ENCODE data around the gene MFSD2A.
"Not testable (repeated sequence)": the region's sequence is repeated elsewhere in the genome, so short reads cannot be mapped to it uniquely, and the experiment has no call there.

The MFSD2A gene

DNA sequence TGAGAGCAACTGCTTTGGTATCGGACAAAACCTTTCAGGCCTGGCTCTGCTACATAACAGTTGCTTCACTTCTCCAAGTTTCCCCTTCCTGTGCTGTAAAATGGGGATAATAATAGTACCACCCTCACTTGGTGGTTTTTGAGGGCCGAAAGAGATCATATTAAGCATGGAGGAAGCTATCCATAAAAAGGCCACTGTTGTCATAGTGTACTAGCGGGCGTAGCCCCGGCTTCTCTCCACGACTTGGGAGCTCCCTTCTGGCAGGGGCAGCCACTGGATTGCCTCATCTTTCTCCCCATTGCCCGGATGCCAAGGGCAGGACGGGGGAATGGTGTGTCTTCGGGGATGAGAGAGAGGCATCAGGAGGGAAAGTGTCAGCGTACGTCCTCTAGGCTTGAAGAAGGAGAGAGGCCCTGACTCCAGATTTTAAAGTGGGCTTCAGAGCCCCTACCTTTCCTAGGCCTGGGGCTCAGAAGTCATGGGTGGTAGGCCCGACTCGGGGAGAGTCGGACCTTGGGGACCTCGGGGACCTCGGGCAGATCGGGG lies 548 bp upstream of the MFSD2A start:
- Histone ChIP-seq H3K9me3 (ENCODE audit: control insufficient read depth, low read length) (no peaks in the 10 kb centered on the region), H3K36me3 (ENCODE audit: control insufficient read depth, insufficient read depth, low read length) (no peaks in the 10 kb centered on the region), H3K4me3 (ENCODE audit: insufficient read depth, low read depth, low read length) (no peak overlapping the region), H3K4me1 (ENCODE audit: control insufficient read depth, insufficient read depth, low read length) (peaks cover 9% of the 10 kb centered on the region), H3K27me3 (ENCODE audit: control insufficient read depth, insufficient read depth, low read length, poor library complexity, severe bottlenecking) (peaks cover 47% of the 10 kb centered on the region), H3K27ac (ENCODE audit: insufficient read depth, low read depth, low read length, poor library complexity, severe bottlenecking) (no peak overlapping the region)
- WGBS, 2 experiments, result 67 to 68% methylated on average over 17 of the region's 17 CpGs

DNA sequence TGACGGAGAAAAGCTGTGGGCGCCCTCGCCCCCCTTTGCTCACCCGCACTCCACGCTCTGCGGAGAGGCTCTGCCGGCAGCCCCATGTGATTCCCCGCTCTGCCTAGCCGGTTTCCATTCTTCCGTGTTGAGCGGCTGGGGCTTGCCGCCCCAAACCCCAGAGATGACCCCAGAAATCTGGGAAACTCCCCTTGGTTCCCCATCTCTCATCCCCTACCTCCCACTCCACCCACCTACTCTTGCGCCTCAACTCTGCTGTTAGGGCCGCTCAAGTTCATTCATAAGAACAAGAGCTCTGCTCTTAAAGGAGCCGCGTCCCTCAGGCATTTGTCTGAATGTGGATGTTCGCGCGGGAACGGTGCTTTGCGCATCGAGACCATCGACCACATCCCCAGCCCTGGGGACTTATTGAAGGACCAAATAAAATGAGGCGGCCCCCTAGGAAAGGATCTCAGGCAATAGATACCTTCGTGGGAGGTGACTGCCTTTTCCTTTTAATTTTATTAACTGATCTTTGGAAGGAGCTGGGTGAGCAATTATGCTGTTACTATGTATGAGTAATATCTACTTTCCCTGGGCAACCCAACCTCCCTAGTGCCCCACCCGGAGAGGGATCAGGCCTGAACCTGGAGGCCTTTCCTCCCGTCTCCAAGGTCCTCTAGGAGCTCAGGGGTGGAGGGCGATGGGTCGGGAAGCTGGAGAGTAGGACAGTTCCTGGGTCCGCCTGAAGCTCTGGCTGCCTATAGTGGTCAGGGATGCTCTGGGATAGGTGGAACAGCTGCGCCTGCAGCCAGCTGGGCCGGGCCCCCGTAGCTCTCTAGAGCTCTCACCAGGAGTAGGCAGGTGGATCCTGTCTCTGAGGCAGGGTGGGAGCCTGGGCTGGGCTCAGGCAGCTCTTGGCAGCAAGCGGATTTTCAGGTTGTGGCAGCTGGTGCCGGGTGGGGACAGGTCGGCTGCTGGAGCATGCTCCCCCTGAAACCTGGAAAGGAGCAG lies 898 bp downstream of the MFSD2A start:
- WGBS, 2 experiments, result 19 to 20% methylated on average over 36 of the region's 36 CpGs
- Histone ChIP-seq H3K36me3 (ENCODE audit: control insufficient read depth, insufficient read depth, low read length) (no peaks in the 10 kb centered on the region), H3K9me3 (ENCODE audit: control insufficient read depth, low read length) (no peaks in the 10 kb centered on the region), H3K27ac (ENCODE audit: insufficient read depth, low read depth, low read length, poor library complexity, severe bottlenecking) (no peak overlapping the region), H3K4me1 (ENCODE audit: control insufficient read depth, insufficient read depth, low read length) (peaks cover 9% of the 10 kb centered on the region), H3K4me3 (ENCODE audit: insufficient read depth, low read depth, low read length) (peak overlapping the region; percentile 34), H3K27me3 (ENCODE audit: control insufficient read depth, insufficient read depth, low read length, poor library complexity, severe bottlenecking) (peaks cover 47% of the 10 kb centered on the region)

DNA sequence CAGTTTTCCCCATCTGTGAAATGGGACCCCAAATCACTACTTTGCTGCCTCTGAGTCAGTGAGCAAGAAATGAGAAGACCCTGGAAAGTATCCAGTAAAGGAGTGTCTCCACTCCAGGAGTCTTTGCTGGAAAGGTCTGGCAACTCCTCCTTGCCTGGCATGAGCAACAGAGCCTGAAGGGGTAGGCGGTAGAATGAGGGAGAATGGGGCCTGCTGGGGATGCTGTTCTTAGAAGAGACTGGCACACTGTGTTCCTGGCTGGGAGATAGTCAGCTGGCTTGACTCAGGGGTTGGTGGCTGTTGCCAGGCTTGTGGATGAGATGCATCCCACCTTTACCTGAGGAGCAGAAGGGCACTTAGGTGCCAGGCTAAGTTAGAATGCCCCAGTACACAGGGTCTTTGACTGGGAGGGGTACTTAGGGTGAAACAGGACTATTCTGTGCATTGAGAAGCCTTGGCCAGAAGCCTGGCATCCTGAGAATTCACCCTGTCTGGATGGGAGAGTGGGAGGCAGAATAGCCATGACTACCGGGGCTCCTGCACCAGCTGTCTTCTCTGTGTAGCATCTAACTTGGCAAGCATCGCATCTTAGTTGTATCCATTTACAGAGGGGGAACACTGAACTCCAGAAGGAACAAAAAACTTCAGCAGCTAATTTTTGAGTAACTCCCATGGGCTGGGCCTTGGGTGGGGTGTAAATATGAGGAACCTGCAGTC lies 2.5 kb downstream of the MFSD2A start:
- Histone ChIP-seq H3K4me1 (ENCODE audit: control insufficient read depth, insufficient read depth, low read length) (peaks cover 9% of the 10 kb centered on the region), H3K27me3 (ENCODE audit: control insufficient read depth, insufficient read depth, low read length, poor library complexity, severe bottlenecking) (peaks cover 46% of the 10 kb centered on the region), H3K27ac (ENCODE audit: insufficient read depth, low read depth, low read length, poor library complexity, severe bottlenecking) (no peak overlapping the region), H3K4me3 (ENCODE audit: insufficient read depth, low read depth, low read length) (no peak overlapping the region), H3K9me3 (ENCODE audit: control insufficient read depth, low read length) (no peaks in the 10 kb centered on the region), H3K36me3 (ENCODE audit: control insufficient read depth, insufficient read depth, low read length) (no peaks in the 10 kb centered on the region)
- 93 to 94% methylated on average over 3 of the region's 3 CpGs for WGBS, 2 experiments

DNA sequence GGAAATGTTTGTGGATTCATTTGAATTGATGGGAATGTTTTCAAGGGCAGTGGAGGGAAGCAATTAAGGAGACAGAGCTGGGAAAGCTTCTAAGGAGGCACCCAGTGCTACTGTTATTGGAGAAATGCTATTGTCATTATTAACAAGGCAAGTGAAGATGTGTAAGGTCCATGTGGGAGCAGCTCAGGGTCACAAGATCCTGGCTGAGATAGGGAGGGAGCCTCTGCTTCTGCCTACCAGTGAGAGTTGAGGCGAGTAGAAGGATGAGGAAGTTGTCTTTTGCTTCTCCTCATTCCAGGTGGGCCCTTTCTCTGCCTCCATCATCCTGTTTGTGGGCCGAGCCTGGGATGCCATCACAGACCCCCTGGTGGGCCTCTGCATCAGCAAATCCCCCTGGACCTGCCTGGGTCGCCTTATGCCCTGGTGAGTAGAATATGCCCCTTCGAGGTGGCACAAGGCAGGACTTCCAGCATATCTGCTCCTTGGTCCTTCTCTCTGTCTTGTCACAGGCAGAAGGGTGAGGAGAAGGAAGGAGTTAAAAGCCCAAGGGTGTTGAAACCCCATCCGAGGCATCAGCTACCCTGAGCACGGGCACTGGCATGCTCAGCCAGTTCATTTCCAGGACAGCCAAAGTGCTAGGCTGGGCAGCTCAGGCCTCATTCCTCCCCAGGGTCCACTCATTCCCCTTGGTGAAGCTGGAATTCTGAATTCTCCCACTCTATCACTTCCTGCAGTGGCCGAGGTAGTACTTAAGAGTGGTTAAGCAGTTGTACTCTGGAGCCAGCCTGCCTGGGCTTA lies 3.7 kb downstream of the MFSD2A start:
- 82 to 86% methylated on average over 7 of the region's 7 CpGs for WGBS, 2 experiments
- Histone ChIP-seq H3K27me3 (ENCODE audit: control insufficient read depth, insufficient read depth, low read length, poor library complexity, severe bottlenecking) (peaks cover 38% of the 10 kb centered on the region), H3K4me3 (ENCODE audit: insufficient read depth, low read depth, low read length) (no peak overlapping the region), H3K9me3 (ENCODE audit: control insufficient read depth, low read length) (no peaks in the 10 kb centered on the region), H3K27ac (ENCODE audit: insufficient read depth, low read depth, low read length, poor library complexity, severe bottlenecking) (no peak overlapping the region), H3K36me3 (ENCODE audit: control insufficient read depth, insufficient read depth, low read length) (no peaks in the 10 kb centered on the region), H3K4me1 (ENCODE audit: control insufficient read depth, insufficient read depth, low read length) (peaks cover 9% of the 10 kb centered on the region)

DNA sequence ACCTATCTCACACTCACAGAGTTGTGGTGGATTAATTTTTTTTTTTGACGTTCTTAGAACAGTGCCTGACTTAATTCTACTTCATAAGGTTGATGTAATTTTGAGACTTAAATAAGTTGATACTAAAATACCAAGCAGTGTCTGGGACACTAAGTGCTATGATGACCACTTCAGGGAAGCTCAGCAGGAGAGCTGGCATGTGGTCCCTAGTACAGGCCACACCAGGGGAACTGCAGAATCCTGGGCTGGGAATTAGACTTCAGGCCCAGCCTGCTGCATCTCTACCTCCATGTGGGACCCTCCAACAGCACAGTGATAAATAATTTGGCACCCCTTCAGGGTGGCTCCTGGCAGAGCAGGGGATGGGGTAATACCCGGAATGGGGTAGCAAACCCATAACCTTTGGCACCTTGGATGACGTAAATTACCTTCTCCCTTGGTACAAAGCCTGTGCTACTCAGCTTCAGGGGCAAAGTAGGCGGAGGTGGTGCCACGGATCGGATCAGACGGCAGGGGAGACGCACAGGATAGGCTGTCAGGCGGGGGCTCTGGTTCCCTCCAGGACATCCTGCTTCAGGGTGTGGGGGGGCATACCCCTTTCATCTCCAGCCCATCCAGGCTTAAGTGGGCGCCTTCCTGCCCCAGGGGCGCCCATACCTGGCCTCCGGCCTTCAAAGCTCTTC lies 4.8 kb downstream of the MFSD2A start:
- Histone ChIP-seq H3K4me3 (ENCODE audit: insufficient read depth, low read depth, low read length) (no peak overlapping the region), H3K36me3 (ENCODE audit: control insufficient read depth, insufficient read depth, low read length) (no peaks in the 10 kb centered on the region), H3K4me1 (ENCODE audit: control insufficient read depth, insufficient read depth, low read length) (peaks cover 9% of the 10 kb centered on the region), H3K9me3 (ENCODE audit: control insufficient read depth, low read length) (no peaks in the 10 kb centered on the region), H3K27me3 (ENCODE audit: control insufficient read depth, insufficient read depth, low read length, poor library complexity, severe bottlenecking) (peaks cover 26% of the 10 kb centered on the region), H3K27ac (ENCODE audit: insufficient read depth, low read depth, low read length, poor library complexity, severe bottlenecking) (no peak overlapping the region)
- 94 to 97% methylated on average over 12 of the region's 12 CpGs for WGBS, 2 experiments

- Histone ChIP-seq H3K9me3 (ENCODE audit: control insufficient read depth, low read length) (no peaks in the 10 kb centered on the region), H3K36me3 (ENCODE audit: control insufficient read depth, insufficient read depth, low read length) (no peaks in the 10 kb centered on the region), H3K27ac (ENCODE audit: insufficient read depth, low read depth, low read length, poor library complexity, severe bottlenecking) (no peak overlapping the region), H3K4me1 (ENCODE audit: control insufficient read depth, insufficient read depth, low read length) (peaks cover 4% of the 10 kb centered on the region), H3K27me3 (ENCODE audit: control insufficient read depth, insufficient read depth, low read length, poor library complexity, severe bottlenecking) (peaks cover 19% of the 10 kb centered on the region), H3K4me3 (ENCODE audit: insufficient read depth, low read depth, low read length) (no peak overlapping the region)
- WGBS, 2 experiments, result 91 to 95% methylated on average over 13 of the region's 13 CpGs
Measured at GRCh38 chr1:39960431-39960958, 5.5 kb downstream of the MFSD2A start.

- no peaks in the 10 kb centered on the region for H3K4me1 ChIP-seq (ENCODE audit: control insufficient read depth, insufficient read depth, low read length)
- no peaks in the 10 kb centered on the region for H3K27me3 ChIP-seq (ENCODE audit: control insufficient read depth, insufficient read depth, low read length, poor library complexity, severe bottlenecking)
- H3K9me3 ChIP-seq (ENCODE audit: control insufficient read depth, low read length), result no peaks in the 10 kb centered on the region
- H3K36me3 ChIP-seq (ENCODE audit: control insufficient read depth, insufficient read depth, low read length), result no peaks in the 10 kb centered on the region
- H3K4me3 ChIP-seq (ENCODE audit: insufficient read depth, low read depth, low read length), result no peak overlapping the region
- H3K27ac ChIP-seq (ENCODE audit: insufficient read depth, low read depth, low read length, poor library complexity, severe bottlenecking), result no peak overlapping the region
- WGBS, 2 experiments, result 97% methylated on average over 17 of the region's 17 CpGs
Measured at GRCh38 chr1:39962450-39962825, 7.5 kb downstream of the MFSD2A start.

DNA sequence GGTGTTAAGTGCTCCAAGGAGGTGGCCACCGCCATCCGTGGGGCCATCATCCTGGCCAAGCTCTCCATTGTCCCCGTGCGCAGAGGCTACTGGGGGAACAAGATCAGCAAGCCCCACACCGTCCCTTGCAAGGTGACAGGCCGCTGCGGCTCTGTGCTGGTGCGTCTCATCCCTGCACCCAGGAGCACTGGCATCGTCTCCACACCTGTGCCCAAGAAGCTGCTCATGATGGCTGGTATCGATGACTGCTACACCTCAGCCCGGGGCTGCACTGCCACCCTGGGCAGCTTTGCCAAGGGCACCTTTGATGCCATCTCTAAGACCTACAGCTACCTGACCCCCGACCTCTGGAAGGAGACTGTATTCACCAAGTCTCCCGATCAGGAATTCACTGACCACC lies 8.0 kb downstream of the MFSD2A start:
- not testable (repeated sequence) for H3K4me1 ChIP-seq (ENCODE audit: control insufficient read depth, insufficient read depth, low read length); H3K9me3 ChIP-seq (ENCODE audit: control insufficient read depth, low read length); H3K27ac ChIP-seq (ENCODE audit: insufficient read depth, low read depth, low read length, poor library complexity, severe bottlenecking); H3K4me3 ChIP-seq (ENCODE audit: insufficient read depth, low read depth, low read length); H3K36me3 ChIP-seq (ENCODE audit: control insufficient read depth, insufficient read depth, low read length); H3K27me3 ChIP-seq (ENCODE audit: control insufficient read depth, insufficient read depth, low read length, poor library complexity, severe bottlenecking)
- WGBS, 2 experiments, result 89 to 96% methylated on average over 11 to 13 of the region's 13 CpGs

DNA sequence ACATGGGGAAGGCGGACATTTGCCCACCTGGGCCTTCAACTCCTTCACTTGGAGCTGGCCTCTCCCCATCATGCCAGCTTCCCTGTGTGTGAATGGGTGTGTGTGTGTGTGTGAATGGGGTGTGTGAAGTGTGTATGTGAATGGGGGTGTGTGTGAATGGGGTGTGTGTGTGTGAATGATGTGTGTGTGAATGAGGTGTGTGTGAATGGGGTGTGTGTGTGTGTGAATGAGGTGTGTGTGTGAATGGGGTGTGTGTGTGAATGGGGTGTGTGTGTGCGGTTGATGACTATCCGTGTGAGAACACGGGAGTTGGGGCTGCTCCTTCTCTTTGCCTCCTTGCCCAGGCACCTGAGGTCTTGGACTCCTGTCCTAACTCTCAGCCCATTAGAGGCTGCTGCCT lies 9.6 kb downstream of the MFSD2A start:
- Histone ChIP-seq H3K27ac (ENCODE audit: insufficient read depth, low read depth, low read length, poor library complexity, severe bottlenecking) (no peak overlapping the region), H3K27me3 (ENCODE audit: control insufficient read depth, insufficient read depth, low read length, poor library complexity, severe bottlenecking) (no peaks in the 10 kb centered on the region), H3K9me3 (ENCODE audit: control insufficient read depth, low read length) (no peaks in the 10 kb centered on the region), H3K4me1 (ENCODE audit: control insufficient read depth, insufficient read depth, low read length) (no peaks in the 10 kb centered on the region), H3K36me3 (ENCODE audit: control insufficient read depth, insufficient read depth, low read length) (no peaks in the 10 kb centered on the region), H3K4me3 (ENCODE audit: insufficient read depth, low read depth, low read length) (no peak overlapping the region)
- WGBS, 2 experiments, result 85 to 94% methylated on average over 4 of the region's 4 CpGs

Data from ectodermal cell (in vitro differentiated cells).